ENCODE results near the gene ANO4.
"Not testable (repeated sequence)": the region's sequence is repeated elsewhere in the genome, so short reads cannot be mapped to it uniquely, and the experiment has no call there.

ANO4 gene

DNA sequence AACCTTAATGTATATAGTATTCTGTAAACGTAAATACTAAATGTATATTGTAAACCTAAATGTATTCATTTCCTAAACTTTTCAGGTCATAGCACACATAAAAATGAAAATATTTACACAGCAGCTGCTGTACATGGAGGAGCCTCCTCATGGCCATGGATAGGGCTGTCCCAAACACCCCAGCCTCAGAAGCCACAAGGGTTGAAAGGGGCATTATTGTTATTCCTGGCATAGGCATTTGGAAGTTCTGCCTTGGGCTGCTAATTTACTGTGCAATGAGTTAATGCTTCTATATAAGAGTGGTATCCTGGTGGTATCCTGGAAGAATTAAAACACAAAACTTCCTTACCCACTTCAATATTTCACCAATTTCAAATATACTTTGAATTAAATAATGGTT lies 256.1 kb downstream of the ANO4 start:
- no peaks in the 10 kb centered on the region for H3K4me1 Mint-ChIP-seq
- DNase-seq (ENCODE audit: low spot score in 2 of 2) (no peak), ATAC-seq (replicated peaks; ENCODE audit: extremely low read depth, poor library complexity, severe bottlenecking) (no peak)
- no peak overlapping the region for H3K27ac Mint-ChIP-seq (ENCODE audit: low read depth)
- no peak overlapping the region for H3K4me3 Mint-ChIP-seq
- no peaks in the 10 kb centered on the region for H3K36me3 Mint-ChIP-seq (ENCODE audit: insufficient read depth)
- no peaks in the 10 kb centered on the region for H3K9me3 Mint-ChIP-seq
- no peaks in the 10 kb centered on the region for H3K27me3 Mint-ChIP-seq

GRCh38 chr12:101051151-101051550 lies 256.6 kb downstream of the ANO4 start:
- no peaks in the 10 kb centered on the region for H3K4me1 Mint-ChIP-seq
- no peak for DNase-seq (ENCODE audit: low spot score in 2 of 2)
- no peak overlapping the region for H3K4me3 Mint-ChIP-seq
- ATAC-seq (replicated peaks; ENCODE audit: extremely low read depth, poor library complexity, severe bottlenecking) = no peak
- H3K9me3 Mint-ChIP-seq = no peaks in the 10 kb centered on the region
- no peak overlapping the region for H3K27ac Mint-ChIP-seq (ENCODE audit: low read depth)
- H3K36me3 Mint-ChIP-seq (ENCODE audit: insufficient read depth) = no peaks in the 10 kb centered on the region
- H3K27me3 Mint-ChIP-seq = no peaks in the 10 kb centered on the region

DNA sequence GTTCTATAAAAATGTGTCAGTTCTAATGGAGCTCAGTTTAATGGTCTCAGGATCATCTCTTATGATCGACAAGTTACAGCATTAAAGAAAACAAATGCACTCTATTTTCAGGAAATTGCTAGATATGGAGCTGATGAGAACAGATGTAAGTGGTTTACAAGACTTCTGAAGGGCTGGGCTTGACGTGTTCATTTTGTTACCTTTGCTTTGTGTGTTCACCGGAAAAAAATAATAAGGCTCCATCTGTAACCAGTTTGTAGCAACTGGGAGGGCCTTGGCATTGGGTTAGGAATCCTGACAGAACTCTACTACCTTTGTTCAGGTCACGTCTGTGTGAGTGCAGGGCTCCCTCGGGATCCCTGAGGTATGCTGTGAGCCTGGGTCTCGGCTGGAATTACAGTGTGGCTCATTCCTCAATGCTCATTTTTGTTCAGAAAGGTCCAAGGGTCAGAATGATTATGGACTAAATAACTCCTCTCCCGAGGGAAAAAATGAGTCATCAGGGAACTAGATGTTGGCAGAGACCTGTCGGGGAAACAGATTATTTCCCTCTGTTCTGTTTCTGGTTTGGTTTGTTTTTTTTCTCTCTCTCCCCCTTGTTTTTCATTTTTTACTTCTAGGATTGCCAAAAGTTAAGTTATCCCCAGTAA lies 257.4 kb downstream of the ANO4 start:
- H3K9me3 Mint-ChIP-seq = no peaks in the 10 kb centered on the region
- H3K4me3 Mint-ChIP-seq = no peak overlapping the region
- H3K27ac Mint-ChIP-seq (ENCODE audit: low read depth) = no peak overlapping the region
- DNase-seq (ENCODE audit: low spot score in 2 of 2) (no peak), ATAC-seq (replicated peaks; ENCODE audit: extremely low read depth, poor library complexity, severe bottlenecking) (no peak)
- H3K27me3 Mint-ChIP-seq = no peaks in the 10 kb centered on the region
- no peaks in the 10 kb centered on the region for H3K4me1 Mint-ChIP-seq
- H3K36me3 Mint-ChIP-seq (ENCODE audit: insufficient read depth) = no peaks in the 10 kb centered on the region

GRCh38 chr12:101053203-101053602 lies 258.6 kb downstream of the ANO4 start:
- H3K4me1 Mint-ChIP-seq = no peaks in the 10 kb centered on the region
- ATAC-seq (replicated peaks; ENCODE audit: extremely low read depth, poor library complexity, severe bottlenecking) = no peak
- H3K27me3 Mint-ChIP-seq = no peaks in the 10 kb centered on the region
- no peaks in the 10 kb centered on the region for H3K9me3 Mint-ChIP-seq
- H3K36me3 Mint-ChIP-seq (ENCODE audit: insufficient read depth) = no peaks in the 10 kb centered on the region
- H3K27ac Mint-ChIP-seq (ENCODE audit: low read depth) = no peak overlapping the region
- H3K4me3 Mint-ChIP-seq = no peak overlapping the region
- no peak for DNase-seq (ENCODE audit: low spot score in 2 of 2)

- H3K4me3 Mint-ChIP-seq = no peak overlapping the region
- H3K36me3 Mint-ChIP-seq (ENCODE audit: insufficient read depth) = no peaks in the 10 kb centered on the region
- no peaks in the 10 kb centered on the region for H3K4me1 Mint-ChIP-seq
- H3K27me3 Mint-ChIP-seq = no peaks in the 10 kb centered on the region
- no peak for ATAC-seq (replicated peaks; ENCODE audit: extremely low read depth, poor library complexity, severe bottlenecking)
- no peak for DNase-seq (ENCODE audit: low spot score in 2 of 2)
- no peaks in the 10 kb centered on the region for H3K9me3 Mint-ChIP-seq
- no peak overlapping the region for H3K27ac Mint-ChIP-seq (ENCODE audit: low read depth)
Observed at GRCh38 chr12:101055940-101056339, 261.4 kb downstream of the ANO4 start.

GRCh38 chr12:101062508-101062907 lies 267.9 kb downstream of the ANO4 start:
- not testable (repeated sequence) for DNase-seq (ENCODE audit: low spot score in 2 of 2); H3K4me1 Mint-ChIP-seq; H3K27ac Mint-ChIP-seq (ENCODE audit: low read depth); H3K9me3 Mint-ChIP-seq; ATAC-seq (replicated peaks; ENCODE audit: extremely low read depth, poor library complexity, severe bottlenecking); H3K27me3 Mint-ChIP-seq; H3K36me3 Mint-ChIP-seq (ENCODE audit: insufficient read depth); H3K4me3 Mint-ChIP-seq

GRCh38 chr12:101064721-101065120 lies 270.1 kb downstream of the ANO4 start:
- no peak for ATAC-seq (replicated peaks; ENCODE audit: extremely low read depth, poor library complexity, severe bottlenecking)
- H3K4me3 Mint-ChIP-seq = no peak overlapping the region
- H3K27me3 Mint-ChIP-seq = no peaks in the 10 kb centered on the region
- no peak overlapping the region for H3K27ac Mint-ChIP-seq (ENCODE audit: low read depth)
- H3K9me3 Mint-ChIP-seq = no peaks in the 10 kb centered on the region
- peaks cover 2% of the 10 kb centered on the region for H3K36me3 Mint-ChIP-seq (ENCODE audit: insufficient read depth)
- DNase-seq (ENCODE audit: low spot score in 2 of 2) = no peak
- H3K4me1 Mint-ChIP-seq = no peaks in the 10 kb centered on the region

DNA sequence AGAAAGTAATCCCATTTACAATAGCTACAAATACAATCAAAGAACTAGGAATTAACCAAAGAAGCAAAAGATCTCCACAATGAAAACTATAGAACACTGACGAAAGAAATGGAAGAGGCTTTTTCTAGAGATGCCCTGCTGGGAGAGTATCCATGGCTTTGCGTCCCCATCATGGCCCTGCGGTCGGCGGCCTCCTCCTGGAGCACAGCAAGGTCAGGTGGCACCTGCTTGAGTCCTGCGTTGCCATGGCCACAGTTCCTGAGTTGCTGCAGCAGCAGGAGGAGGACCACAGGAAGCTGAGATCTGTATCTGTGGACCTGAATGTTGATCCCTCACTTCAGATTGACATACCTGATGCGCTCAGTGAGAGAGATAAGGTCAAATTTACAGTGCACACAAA lies 271.9 kb downstream of the ANO4 start:
- H3K9me3 Mint-ChIP-seq = no peaks in the 10 kb centered on the region
- H3K36me3 Mint-ChIP-seq (ENCODE audit: insufficient read depth) = peaks cover 2% of the 10 kb centered on the region
- H3K4me1 Mint-ChIP-seq = no peaks in the 10 kb centered on the region
- H3K27me3 Mint-ChIP-seq = no peaks in the 10 kb centered on the region
- H3K27ac Mint-ChIP-seq (ENCODE audit: low read depth) = no peak overlapping the region
- DNase-seq (ENCODE audit: low spot score in 2 of 2) (no peak), ATAC-seq (replicated peaks; ENCODE audit: extremely low read depth, poor library complexity, severe bottlenecking) (no peak)
- no peak overlapping the region for H3K4me3 Mint-ChIP-seq

DNA sequence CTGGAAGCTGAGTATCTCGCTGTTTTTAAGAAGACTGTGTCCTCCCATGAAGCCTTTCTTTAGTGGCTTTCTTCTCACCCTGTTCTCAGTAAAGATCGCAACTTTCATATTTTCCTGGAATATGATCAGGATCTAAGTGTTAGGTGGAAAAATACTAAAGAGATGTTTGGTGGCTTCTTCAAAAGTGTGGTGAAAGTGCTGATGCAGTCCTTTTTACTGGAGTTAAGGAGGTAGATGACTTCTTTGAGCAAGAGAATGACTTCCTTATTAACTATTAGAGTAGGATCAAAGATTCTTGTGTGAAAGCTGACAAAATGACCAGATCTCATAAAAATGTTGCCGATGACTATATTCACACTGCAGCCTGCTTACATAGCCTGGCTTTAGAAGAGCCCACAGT lies 273.8 kb downstream of the ANO4 start:
- no peaks in the 10 kb centered on the region for H3K4me1 Mint-ChIP-seq
- no peaks in the 10 kb centered on the region for H3K27me3 Mint-ChIP-seq
- ATAC-seq (replicated peaks; ENCODE audit: extremely low read depth, poor library complexity, severe bottlenecking) = no peak
- no peak overlapping the region for H3K4me3 Mint-ChIP-seq
- H3K36me3 Mint-ChIP-seq (ENCODE audit: insufficient read depth) = peaks cover 2% of the 10 kb centered on the region
- no peak for DNase-seq (ENCODE audit: low spot score in 2 of 2)
- H3K9me3 Mint-ChIP-seq = no peaks in the 10 kb centered on the region
- H3K27ac Mint-ChIP-seq (ENCODE audit: low read depth) = no peak overlapping the region

DNA sequence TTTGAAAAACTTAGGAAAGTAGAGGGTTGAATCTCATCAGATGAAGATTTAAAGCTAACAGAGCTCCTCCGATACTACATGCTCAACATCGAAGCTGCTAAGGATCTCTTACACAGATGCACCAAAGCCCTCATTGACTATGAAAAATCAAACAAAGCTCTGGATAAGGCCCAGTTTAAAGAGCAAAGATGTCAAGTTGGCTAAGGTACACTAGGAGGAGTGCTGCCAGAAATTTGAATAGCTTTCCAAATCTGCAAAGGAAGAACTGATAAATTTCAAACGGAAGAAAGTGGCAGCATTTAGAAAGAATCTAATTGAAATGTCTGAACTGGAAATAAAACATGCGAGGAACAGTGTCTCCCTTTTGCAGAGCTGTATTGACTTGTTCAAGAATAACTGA lies 274.3 kb downstream of the ANO4 start:
- no peak overlapping the region for H3K4me3 Mint-ChIP-seq
- H3K36me3 Mint-ChIP-seq (ENCODE audit: insufficient read depth) = peaks cover 2% of the 10 kb centered on the region
- no peaks in the 10 kb centered on the region for H3K27me3 Mint-ChIP-seq
- no peaks in the 10 kb centered on the region for H3K4me1 Mint-ChIP-seq
- H3K9me3 Mint-ChIP-seq = no peaks in the 10 kb centered on the region
- ATAC-seq (replicated peaks; ENCODE audit: extremely low read depth, poor library complexity, severe bottlenecking) = no peak
- DNase-seq (ENCODE audit: low spot score in 2 of 2) = no peak
- no peak overlapping the region for H3K27ac Mint-ChIP-seq (ENCODE audit: low read depth)

DNA sequence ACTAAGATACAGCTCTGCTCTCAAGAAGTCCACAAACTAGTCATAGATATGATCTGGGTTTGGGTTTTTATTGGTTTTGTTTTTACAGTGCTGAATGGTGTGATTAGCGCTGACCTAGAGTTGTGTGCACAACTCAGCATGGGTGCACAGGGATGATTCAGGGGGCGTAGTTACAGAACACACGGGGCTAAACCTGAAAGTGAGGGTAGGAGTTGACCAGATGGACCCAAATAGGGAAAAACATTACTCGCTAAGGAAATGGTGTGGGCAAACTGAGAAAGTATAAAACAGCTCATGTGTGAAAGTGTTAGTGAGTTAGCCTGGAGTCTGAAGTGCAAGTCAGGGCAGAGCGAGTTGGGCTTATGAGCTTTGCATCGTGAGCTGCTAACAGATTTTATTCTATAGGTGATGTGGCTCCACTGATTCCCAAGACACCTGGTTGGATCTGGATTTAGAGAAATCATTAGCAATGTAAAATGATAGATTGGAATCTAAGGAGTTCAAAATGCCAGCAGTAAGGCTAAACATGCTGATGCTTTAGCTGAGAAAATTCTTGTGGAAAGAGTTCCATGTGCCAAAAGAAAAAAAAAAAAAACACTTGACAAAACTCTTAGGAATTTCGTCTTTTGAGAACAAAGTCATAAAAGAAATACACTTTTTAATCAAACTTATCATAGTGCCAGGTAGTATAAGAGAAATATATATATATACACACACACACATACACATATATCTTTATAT lies 280.5 kb downstream of the ANO4 start:
- Mint-ChIP-seq H3K4me3 (no peak overlapping the region), H3K4me1 (no peaks in the 10 kb centered on the region), H3K36me3 (ENCODE audit: insufficient read depth) (no peaks in the 10 kb centered on the region), H3K9me3 (no peaks in the 10 kb centered on the region), H3K27me3 (no peaks in the 10 kb centered on the region), H3K27ac (ENCODE audit: low read depth) (no peak overlapping the region)
- DNase-seq (ENCODE audit: low spot score in 2 of 2) (no peak), ATAC-seq (replicated peaks; ENCODE audit: extremely low read depth, poor library complexity, severe bottlenecking) (no peak)

DNA sequence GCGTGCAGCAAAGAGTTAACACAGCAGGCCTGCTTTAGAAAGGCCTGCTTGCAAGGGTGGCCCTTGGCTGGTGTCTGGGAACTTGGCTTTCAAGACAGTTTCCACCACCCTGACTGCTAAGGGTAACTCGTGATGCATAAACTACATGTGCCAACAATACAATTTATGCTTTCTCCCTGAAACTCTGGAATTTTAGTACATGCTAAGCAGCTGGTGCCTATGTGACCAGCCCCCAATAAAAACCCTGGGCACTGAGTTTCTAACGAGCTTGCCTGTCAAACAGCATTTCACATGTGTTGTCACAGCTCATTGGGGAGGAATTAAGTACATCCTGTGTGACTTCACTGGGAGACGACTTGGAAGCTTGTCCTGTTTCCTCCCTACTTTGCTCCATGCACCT lies 282.3 kb downstream of the ANO4 start:
- Mint-ChIP-seq H3K9me3 (no peaks in the 10 kb centered on the region), H3K36me3 (ENCODE audit: insufficient read depth) (no peaks in the 10 kb centered on the region), H3K27ac (ENCODE audit: low read depth) (no peak overlapping the region), H3K4me1 (no peaks in the 10 kb centered on the region), H3K4me3 (no peak overlapping the region), H3K27me3 (no peaks in the 10 kb centered on the region)
- DNase-seq (ENCODE audit: low spot score in 2 of 2) = no peak
- no peak for ATAC-seq (replicated peaks; ENCODE audit: extremely low read depth, poor library complexity, severe bottlenecking)

DNA sequence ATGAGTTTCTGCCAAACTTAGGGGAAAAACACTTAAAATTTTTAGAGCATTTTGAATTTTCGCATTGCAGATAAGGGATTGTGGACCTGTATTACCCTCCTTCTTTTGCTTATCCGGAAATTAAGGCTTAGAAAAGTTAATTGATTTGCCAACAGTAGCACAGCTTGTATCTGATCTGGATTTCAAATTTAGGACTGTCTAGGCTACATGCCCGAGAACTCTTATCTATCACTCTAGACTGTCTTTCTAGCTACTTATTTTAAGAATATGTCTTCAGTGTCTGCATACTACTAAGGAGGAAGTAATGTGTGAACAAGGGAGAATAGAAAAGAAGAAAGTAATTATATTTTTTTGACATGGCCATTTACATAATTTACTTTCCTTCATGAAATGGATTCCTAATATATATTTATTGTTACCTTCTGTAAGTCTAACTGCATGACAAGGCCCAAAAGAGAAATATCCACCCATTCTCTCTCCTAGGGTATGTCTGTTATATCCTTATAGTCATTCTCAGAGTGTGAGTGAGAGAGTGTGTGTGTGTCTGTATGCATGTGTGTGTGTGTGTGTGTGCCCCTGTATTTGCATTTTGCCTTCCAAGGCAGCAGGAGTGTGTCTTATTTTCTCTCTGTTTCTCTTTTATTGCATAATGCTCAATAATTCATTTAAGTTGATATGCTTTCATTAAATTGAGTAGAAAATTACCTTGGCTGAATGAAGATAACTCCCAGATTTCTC lies 283.4 kb downstream of the ANO4 start:
- H3K4me3 Mint-ChIP-seq = no peak overlapping the region
- H3K27me3 Mint-ChIP-seq = no peaks in the 10 kb centered on the region
- DNase-seq (ENCODE audit: low spot score in 2 of 2) = no peak
- ATAC-seq (replicated peaks; ENCODE audit: extremely low read depth, poor library complexity, severe bottlenecking) = no peak
- no peaks in the 10 kb centered on the region for H3K36me3 Mint-ChIP-seq (ENCODE audit: insufficient read depth)
- H3K27ac Mint-ChIP-seq (ENCODE audit: low read depth) = no peak overlapping the region
- no peaks in the 10 kb centered on the region for H3K4me1 Mint-ChIP-seq
- no peaks in the 10 kb centered on the region for H3K9me3 Mint-ChIP-seq
